Suprapubic skin (tissue), 3 donors: Measurements from ENCODE around the gene TAS2R19.
"Not testable (repeated sequence)": the region's sequence is repeated elsewhere in the genome, so short reads cannot be mapped to it uniquely, and the experiment has no call there.

ENCODE experiments used
- CTCF ChIP-seq, 2 donors: fragments of 200-600 bp in 1 of 2; fragments of 450-650 bp in 1 of 2; sonication (generic) in 1 of 2; IDR thresholded peaks; one replicate each; pipeline ENCODE4 v1.5.1; 2016 to 2019; ENCODE audit warnings: antibody characterized with exemption in 2 of 2, mild to moderate bottlenecking in 1 of 2, moderate library complexity in 1 of 2
- EP300 ChIP-seq: sonication (generic); formaldehyde crosslinking; IDR thresholded peaks from one replicate; pipeline ENCODE4 v1.6.1; 2017; ENCODE audit warnings: antibody characterized with exemption
- POLR2A ChIP-seq, 2 donors: fragments of 450-650 bp; IDR thresholded peaks; one replicate each; pipeline ENCODE4 v1.6.1; 2017; ENCODE audit warnings: antibody characterized with exemption in 2 of 2, mild to moderate bottlenecking in 2 of 2, moderate library complexity in 2 of 2

GRCh38 chr12:11049806-11050531 lies 27.5 kb upstream of the TAS2R19 start:
- not testable (repeated sequence) for TF ChIP-seq POLR2A (IDR thresholded peaks at IDR 0.05); EP300; CTCF (IDR thresholded peaks at IDR 0.05)
